Transverse colon (tissue), 4 donors: Measurements from ENCODE around the gene MICU2. TPM values are rescaled to one million over a fixed set of nuclear protein-coding genes. Genes with fewer than 3 reads are reported as not detected.

Source experiments
- DNase-seq: peaks from one replicate; pipeline ENCODE4 v3.0.0-alpha.2; 2019
- H3K27ac ChIP-seq, 4 donors: fragments of 200-600 bp; sonication (generic); 2 replicates each; pipeline ENCODE4 v1.5.1; 2016 to 2018; ENCODE audit warnings: inconsistent platforms in 4 of 4
- H3K27me3 ChIP-seq: fragments of 200-600 bp; sonication (generic); 2 replicates; pipeline ENCODE4 v1.5.1; 2017; ENCODE audit warnings: inconsistent platforms
- H3K36me3 ChIP-seq, 4 donors: fragments of 200-600 bp; sonication (generic); 2 replicates each; pipeline ENCODE4 v1.5.1; 2017 to 2019; ENCODE audit warnings: inconsistent platforms in 4 of 4
- H3K4me1 ChIP-seq, 4 donors: fragments of 200-600 bp; sonication (generic); 2 replicates each; pipeline ENCODE4 v1.5.1; 2017 to 2020; ENCODE audit warnings: inconsistent platforms in 4 of 4
- H3K4me3 ChIP-seq, 4 donors: fragments of 200-600 bp; sonication (generic); 1 replicate in 1 of 4; 2 replicates in 3 of 4; pipeline versions ENCODE4 v1.5.1 to v1.6.1; 2017 to 2019; ENCODE audit warnings: inconsistent platforms in 4 of 4
- H3K9me3 ChIP-seq, 2 donors: fragments of 200-600 bp; sonication (generic); 2 replicates each; pipeline ENCODE4 v1.5.1; 2017 to 2019; ENCODE audit warnings: inconsistent platforms in 2 of 2
- EP300 ChIP-seq: sonication (generic); formaldehyde crosslinking; IDR thresholded peaks from one replicate; pipeline ENCODE4 v1.6.1; 2017; ENCODE audit warnings: antibody characterized with exemption, low read depth
- POLR2A ChIP-seq: fragments of 450-650 bp; IDR thresholded peaks from one replicate; pipeline ENCODE4 v1.6.1; 2016; ENCODE audit warnings: antibody characterized with exemption, mild to moderate bottlenecking, moderate library complexity
- POLR2AphosphoS5 ChIP-seq, 3 donors: sonication (generic); formaldehyde crosslinking; IDR thresholded peaks; one replicate each; pipeline ENCODE4 v1.6.1; 2016; ENCODE audit warnings: antibody characterized with exemption in 3 of 3
- WGBS, 2 donors: methylation state at CpG; one replicate each; pipeline ENCODE4 v1.1.5; 2018; ENCODE audit warnings: low coverage in 1 of 2; 5-methylcytosine and 5-hydroxymethylcytosine counted together
- in situ Hi-C, 4 donors: fragments of 200-750 bp; cut with MboI; loops; one replicate each; pipeline versions ENCODE4 v1.15.0 to v1.15.1; 2017; ENCODE audit warnings: low sequenced_read_pairs in 3 of 4, low pct_ligation_motif_present in 1 of 4, low pct_unique_long_range_greater_than_20kb in 1 of 4
- intact Hi-C: fragments of 100-400 bp; cut with DNase I; formaldehyde crosslinking; loops from one replicate; pipeline ENCODE4 v1.15.1; 2023; ENCODE audit warnings: low total_unique reads
- small RNA-seq, 4 donors: library from RNA; depleted of rRNA; stranded (forward); fragments of <200 nt; gene quantifications; one replicate each; pipeline ENCODE3, GENCODE V24; 2016
- total RNA-seq, 4 donors: library from RNA; depleted of rRNA; stranded (reverse); fragments of >200 nt; gene quantifications; one replicate each; pipeline ENCODE4 v1.1.0, GENCODE V29; 2016
- TF ChIP-seq, protein P1 (sequence below), 5 experiments: fragments of 200-600 bp in 3 of 5; fragments of 450-650 bp in 2 of 5; sonication (generic) in 3 of 5; IDR thresholded peaks; 1 replicate in 2 of 5; 2 replicates in 3 of 5; pipeline ENCODE4 v1.5.1; 2016 to 2017; ENCODE audit warnings: antibody characterized with exemption in 5 of 5, inconsistent platforms in 3 of 5, mild to moderate bottlenecking in 2 of 5, moderate library complexity in 1 of 5

Gene MICU2
- total RNA-seq, 4 donors from 2014 or later: 48.8 to 101 (median 90.0) TPM

DNA sequence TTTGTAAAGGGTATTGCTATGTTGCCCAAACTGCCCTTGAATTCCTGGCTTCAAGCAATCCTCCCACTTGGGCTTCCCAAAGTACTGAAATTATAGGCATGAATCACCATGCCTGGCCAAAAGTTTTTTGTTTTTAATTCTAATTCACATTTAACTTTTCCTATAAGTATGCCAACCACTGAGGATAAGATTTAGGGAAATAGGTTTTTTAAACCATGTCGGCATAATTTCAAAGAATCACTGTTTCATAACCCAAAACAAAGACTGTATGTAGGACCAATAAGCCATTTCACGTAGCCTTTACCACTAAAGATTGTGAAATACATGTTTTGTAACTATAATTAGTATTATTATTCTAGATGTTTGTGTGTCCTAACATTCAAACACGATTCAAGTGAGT is 153.0 kb downstream of the MICU2 start:
- H3K9me3 ChIP-seq: no peaks in the 10 kb centered on the region
- H3K27me3 ChIP-seq: no peaks in the 10 kb centered on the region
- WGBS, 2 donors: 86 to 88% methylated on average over 3 of the region's 3 CpGs
- DNase-seq: no peak
- in situ Hi-C loops: no loop called here
- no peak overlapping the region for H3K4me3 ChIP-seq
- intact Hi-C loops: no loop called here
- H3K4me1 ChIP-seq: peaks cover 0 to 12% (median 5%) of the 10 kb centered on the region in 4 donors
- H3K36me3 ChIP-seq: no peaks in the 10 kb centered on the region
- TF ChIP-seq POLR2A (no peak), EP300 (no peak), POLR2AphosphoS5 (IDR thresholded peaks at IDR 0.05) (no peak)
- TF ChIP-seq, protein P1, sequence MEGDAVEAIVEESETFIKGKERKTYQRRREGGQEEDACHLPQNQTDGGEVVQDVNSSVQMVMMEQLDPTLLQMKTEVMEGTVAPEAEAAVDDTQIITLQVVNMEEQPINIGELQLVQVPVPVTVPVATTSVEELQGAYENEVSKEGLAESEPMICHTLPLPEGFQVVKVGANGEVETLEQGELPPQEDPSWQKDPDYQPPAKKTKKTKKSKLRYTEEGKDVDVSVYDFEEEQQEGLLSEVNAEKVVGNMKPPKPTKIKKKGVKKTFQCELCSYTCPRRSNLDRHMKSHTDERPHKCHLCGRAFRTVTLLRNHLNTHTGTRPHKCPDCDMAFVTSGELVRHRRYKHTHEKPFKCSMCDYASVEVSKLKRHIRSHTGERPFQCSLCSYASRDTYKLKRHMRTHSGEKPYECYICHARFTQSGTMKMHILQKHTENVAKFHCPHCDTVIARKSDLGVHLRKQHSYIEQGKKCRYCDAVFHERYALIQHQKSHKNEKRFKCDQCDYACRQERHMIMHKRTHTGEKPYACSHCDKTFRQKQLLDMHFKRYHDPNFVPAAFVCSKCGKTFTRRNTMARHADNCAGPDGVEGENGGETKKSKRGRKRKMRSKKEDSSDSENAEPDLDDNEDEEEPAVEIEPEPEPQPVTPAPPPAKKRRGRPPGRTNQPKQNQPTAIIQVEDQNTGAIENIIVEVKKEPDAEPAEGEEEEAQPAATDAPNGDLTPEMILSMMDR (IDR thresholded peaks at IDR 0.05): no peak
- H3K27ac ChIP-seq: no peak overlapping the region

DNA sequence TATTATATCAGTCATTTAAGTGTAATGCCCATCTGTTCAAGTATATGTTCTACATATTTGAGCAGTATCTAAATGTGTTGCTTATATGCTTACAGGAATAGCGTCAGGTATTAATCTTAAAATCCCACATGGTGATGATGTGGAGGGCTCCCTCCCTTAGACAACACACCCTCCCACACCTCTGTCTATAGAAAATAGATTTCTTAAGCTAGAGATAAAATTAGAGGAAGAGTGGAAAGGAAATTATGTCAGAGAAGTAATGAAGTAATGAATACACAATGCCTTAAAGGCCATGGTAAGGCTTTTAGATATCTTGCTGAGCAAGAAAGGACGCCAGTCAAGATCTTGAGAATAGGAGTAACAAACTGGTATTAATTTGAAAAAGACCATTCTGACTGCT is 157.3 kb downstream of the MICU2 start:
- 93 to 94% methylated on average over 2 of the region's 2 CpGs for WGBS, 2 donors
- Histone ChIP-seq H3K9me3 (no peaks in the 10 kb centered on the region), H3K36me3 (no peaks in the 10 kb centered on the region), H3K27me3 (no peaks in the 10 kb centered on the region), H3K27ac (no peak overlapping the region), H3K4me1 (peaks cover 0 to 9% (median 0%) of the 10 kb centered on the region in 4 donors), H3K4me3 (no peak overlapping the region)
- DNase-seq: no peak
- no peak for TF ChIP-seq EP300
- no peak for TF ChIP-seq POLR2AphosphoS5 (IDR thresholded peaks at IDR 0.05)
- TF ChIP-seq POLR2A: no peak
- TF ChIP-seq, protein P1 (IDR thresholded peaks at IDR 0.05): no peak
- intact Hi-C loops (no loop called here), in situ Hi-C loops (no loop called here)

DNA sequence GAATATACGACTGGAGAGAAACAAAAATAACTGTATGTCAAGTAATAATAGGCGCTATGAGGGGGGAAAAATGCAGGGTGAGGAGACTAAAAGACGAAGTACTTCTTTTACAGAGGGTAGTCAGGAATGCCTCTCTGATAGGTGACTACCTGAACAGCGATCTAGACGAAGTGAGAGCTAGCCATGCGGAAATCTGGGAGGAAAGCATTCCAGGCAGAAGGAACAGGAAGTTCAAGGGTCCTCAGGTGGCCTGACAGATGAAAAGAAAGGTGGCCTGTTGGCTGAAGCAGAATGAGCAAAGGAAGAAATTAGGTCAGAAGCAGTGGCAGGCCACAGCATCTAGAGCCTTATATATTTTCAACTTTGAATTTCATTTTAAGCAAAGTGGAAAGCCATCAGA is 158.2 kb downstream of the MICU2 start:
- intact Hi-C loops: no loop called here
- Histone ChIP-seq H3K27ac (no peak overlapping the region), H3K27me3 (no peaks in the 10 kb centered on the region), H3K4me3 (no peak overlapping the region), H3K4me1 (peaks cover 0 to 9% (median 0%) of the 10 kb centered on the region in 4 donors), H3K36me3 (no peaks in the 10 kb centered on the region), H3K9me3 (no peaks in the 10 kb centered on the region)
- WGBS, 2 donors: 80 to 88% methylated on average over 6 of the region's 6 CpGs
- TF ChIP-seq POLR2AphosphoS5 (IDR thresholded peaks at IDR 0.05) (no peak), POLR2A (no peak), EP300 (no peak)
- TF ChIP-seq, protein P1 (IDR thresholded peaks at IDR 0.05): no peak
- in situ Hi-C loops: no loop called here
- DNase-seq: no peak

DNA sequence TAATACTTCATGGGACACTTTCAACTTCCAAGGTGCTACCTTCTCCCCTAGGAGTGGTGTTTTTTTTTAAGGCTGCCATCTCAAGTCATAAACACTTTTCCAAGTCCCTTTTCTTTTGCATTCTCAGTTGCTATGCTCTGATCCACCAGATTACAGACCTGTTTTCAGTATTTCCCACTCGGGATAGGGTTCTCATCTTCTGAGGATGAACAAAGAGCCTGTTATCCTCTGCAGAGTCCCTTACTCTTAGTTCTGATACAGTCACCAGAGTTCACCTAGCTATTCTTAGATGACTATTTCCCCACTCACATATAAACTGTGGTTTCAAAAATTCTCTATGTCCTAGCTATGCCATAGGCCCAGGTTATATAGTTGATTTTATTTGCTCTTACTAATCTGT is 160.8 kb downstream of the MICU2 start:
- in situ Hi-C loops: no loop called here
- TF ChIP-seq, protein P1 (IDR thresholded peaks at IDR 0.05): no peak
- no peak for TF ChIP-seq EP300
- TF ChIP-seq POLR2AphosphoS5 (IDR thresholded peaks at IDR 0.05): no peak
- TF ChIP-seq POLR2A: no peak
- no peak overlapping the region for H3K27ac ChIP-seq
- H3K36me3 ChIP-seq: no peaks in the 10 kb centered on the region
- no peaks in the 10 kb centered on the region for H3K27me3 ChIP-seq
- intact Hi-C loops: no loop called here
- H3K4me1 ChIP-seq: peaks cover 0 to 9% (median 0%) of the 10 kb centered on the region in 4 donors
- peaks cover 0 to 2% of the 10 kb centered on the region in 2 donors for H3K9me3 ChIP-seq
- no peak overlapping the region for H3K4me3 ChIP-seq
- DNase-seq: no peak
- WGBS, 2 donors: 81% methylated on average over 1 of the region's 1 CpG; no CpG with 5 or more reads in 1 of the 2 donors

Small RNA genes lying within 50 kb of the gene (small RNA-seq; reads per million reads assigned to genes)
- 0 reads per million in 4 donors for gene RNU6-59P

Other genes starting within 250 kb of the MICU2 start
- 100 to 1,000 TPM in 1 of 4 donors, 10 to 100 TPM in 3; 29.9 to 104 (median 76.9) TPM for gene ZDHHC20, start 144.9 kb downstream of the MICU2 start, total RNA-seq
- 1 to 10 TPM in 2 of 4 donors, under 1 TPM in 1, not detected in 1; 0.27 to 1.8 (median 1.4) TPM for gene FGF9, start 66.9 kb upstream of the MICU2 start, total RNA-seq